ENCODE measurements around the gene CLTA.
A peak's percentile ranks its signal among the peaks of the same experiment; 100 is the strongest.

The CLTA gene

GRCh38 chr9:36190388-36191289, at the start of gene CLTA:
CLTA (plus strand) TSS chr9:36190921; CDS start chr9:36191057, 136 bp downstream.
- peak; percentile 89 for DNase-seq (ENCODE audit: low read depth)

GRCh38 chr9:36141288-36141687, 49.4 kb upstream of the CLTA start:
- no peak for DNase-seq (ENCODE audit: low read depth)

GRCh38 chr9:36141761-36142160, 49.0 kb upstream of the CLTA start:
- no peak for DNase-seq (ENCODE audit: low read depth)

GRCh38 chr9:36142510-36143244, 48.0 kb upstream of the CLTA start:
- no peak for DNase-seq (ENCODE audit: low read depth)

GRCh38 chr9:36143245-36143641, 47.5 kb upstream of the CLTA start:
- DNase-seq (ENCODE audit: low read depth), result no peak

GRCh38 chr9:36144309-36145232, 46.1 kb upstream of the CLTA start:
- no peak for DNase-seq (ENCODE audit: low read depth)

- no peak for DNase-seq (ENCODE audit: low read depth)
Measured at GRCh38 chr9:36145970-36146369, 44.8 kb upstream of the CLTA start.

- no peak for DNase-seq (ENCODE audit: low read depth)
Measured at GRCh38 chr9:36146651-36147050, 44.1 kb upstream of the CLTA start.

GRCh38 chr9:36147441-36148175, 43.1 kb upstream of the CLTA start:
- no peak for DNase-seq (ENCODE audit: low read depth)

GRCh38 chr9:36148311-36149051, 42.2 kb upstream of the CLTA start:
- peak; percentile 61 for DNase-seq (ENCODE audit: low read depth)

- no peak for DNase-seq (ENCODE audit: low read depth)
Measured at GRCh38 chr9:36149197-36149596, 41.5 kb upstream of the CLTA start.

- no peak for DNase-seq (ENCODE audit: low read depth)
Measured at GRCh38 chr9:36150574-36151315, 40.0 kb upstream of the CLTA start.

GRCh38 chr9:36151316-36152210, 39.2 kb upstream of the CLTA start:
- DNase-seq (ENCODE audit: low read depth), result peak; percentile 80

- DNase-seq (ENCODE audit: low read depth), result no peak
Measured at GRCh38 chr9:36152741-36153438, 37.8 kb upstream of the CLTA start.

GRCh38 chr9:36153746-36154145, 37.0 kb upstream of the CLTA start:
- no peak for DNase-seq (ENCODE audit: low read depth)

GRCh38 chr9:36154331-36154952, 36.3 kb upstream of the CLTA start:
- DNase-seq (ENCODE audit: low read depth), result no peak

GRCh38 chr9:36156116-36156515, 34.6 kb upstream of the CLTA start:
- DNase-seq (ENCODE audit: low read depth), result no peak

GRCh38 chr9:36158122-36158521, 32.6 kb upstream of the CLTA start:
- no peak for DNase-seq (ENCODE audit: low read depth)
